GM19324 (cell line): ENCODE data around the gene TCIRG1.

Source experiments
- ATAC-seq: cut with Tn5 transposase; IDR thresholded peaks from one replicate; pipeline ENCODE4 v1.9.1; 2021; ENCODE audit warnings: mild to moderate bottlenecking, moderate library complexity; ENCODE audit not compliant: unreplicated experiment, low FRiP score

TCIRG1 gene

DNA sequence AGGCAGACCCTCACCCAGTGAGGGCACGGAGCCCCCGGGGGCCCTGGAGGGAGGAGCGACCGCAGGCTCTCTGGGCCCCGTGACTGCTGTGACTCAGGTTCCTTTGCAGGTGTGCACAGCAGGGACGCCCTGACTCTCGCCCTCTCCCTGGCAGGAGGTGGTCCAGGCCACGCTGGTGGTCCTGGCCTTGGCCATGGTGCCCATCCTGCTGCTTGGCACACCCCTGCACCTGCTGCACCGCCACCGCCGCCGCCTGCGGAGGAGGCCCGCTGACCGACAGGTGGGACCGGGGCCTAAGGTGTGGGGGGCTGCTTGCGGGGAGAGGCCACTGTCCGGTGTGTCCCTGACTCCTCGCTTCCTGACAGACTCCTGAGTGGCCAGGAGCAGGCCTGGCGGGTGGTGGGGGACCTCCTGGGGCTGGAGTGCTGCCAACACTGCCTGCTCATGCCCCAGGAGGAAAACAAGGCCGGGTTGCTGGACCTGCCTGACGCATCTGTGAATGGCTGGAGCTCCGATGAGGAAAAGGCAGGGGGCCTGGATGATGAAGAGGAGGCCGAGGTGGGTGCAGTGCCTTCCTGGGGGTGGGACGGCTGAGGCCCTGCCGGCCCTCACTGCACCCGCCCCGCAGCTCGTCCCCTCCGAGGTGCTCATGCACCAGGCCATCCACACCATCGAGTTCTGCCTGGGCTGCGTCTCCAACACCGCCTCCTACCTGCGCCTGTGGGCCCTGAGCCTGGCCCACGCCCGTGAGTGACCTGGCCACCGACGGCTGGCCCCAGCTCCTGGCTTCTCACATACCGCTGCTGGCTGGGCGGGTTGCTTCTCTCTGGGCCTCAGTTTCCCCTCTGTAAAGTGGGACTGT is 10.9 kb downstream of the TCIRG1 start:
- no peak for ATAC-seq

DNA sequence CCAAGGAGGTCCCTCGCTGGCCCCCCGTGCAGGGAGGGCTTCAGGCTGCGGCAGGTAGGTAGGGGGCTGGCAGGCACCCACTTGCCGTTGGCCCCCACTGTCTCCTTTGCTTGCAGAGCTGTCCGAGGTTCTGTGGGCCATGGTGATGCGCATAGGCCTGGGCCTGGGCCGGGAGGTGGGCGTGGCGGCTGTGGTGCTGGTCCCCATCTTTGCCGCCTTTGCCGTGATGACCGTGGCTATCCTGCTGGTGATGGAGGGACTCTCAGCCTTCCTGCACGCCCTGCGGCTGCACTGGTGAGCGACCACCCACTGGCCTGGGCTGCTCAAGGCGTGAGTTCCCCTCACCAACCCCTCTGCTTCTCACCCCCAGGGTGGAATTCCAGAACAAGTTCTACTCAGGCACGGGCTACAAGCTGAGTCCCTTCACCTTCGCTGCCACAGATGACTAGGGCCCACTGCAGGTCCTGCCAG is 11.6 kb downstream of the TCIRG1 start:
- ATAC-seq: no peak

DNA sequence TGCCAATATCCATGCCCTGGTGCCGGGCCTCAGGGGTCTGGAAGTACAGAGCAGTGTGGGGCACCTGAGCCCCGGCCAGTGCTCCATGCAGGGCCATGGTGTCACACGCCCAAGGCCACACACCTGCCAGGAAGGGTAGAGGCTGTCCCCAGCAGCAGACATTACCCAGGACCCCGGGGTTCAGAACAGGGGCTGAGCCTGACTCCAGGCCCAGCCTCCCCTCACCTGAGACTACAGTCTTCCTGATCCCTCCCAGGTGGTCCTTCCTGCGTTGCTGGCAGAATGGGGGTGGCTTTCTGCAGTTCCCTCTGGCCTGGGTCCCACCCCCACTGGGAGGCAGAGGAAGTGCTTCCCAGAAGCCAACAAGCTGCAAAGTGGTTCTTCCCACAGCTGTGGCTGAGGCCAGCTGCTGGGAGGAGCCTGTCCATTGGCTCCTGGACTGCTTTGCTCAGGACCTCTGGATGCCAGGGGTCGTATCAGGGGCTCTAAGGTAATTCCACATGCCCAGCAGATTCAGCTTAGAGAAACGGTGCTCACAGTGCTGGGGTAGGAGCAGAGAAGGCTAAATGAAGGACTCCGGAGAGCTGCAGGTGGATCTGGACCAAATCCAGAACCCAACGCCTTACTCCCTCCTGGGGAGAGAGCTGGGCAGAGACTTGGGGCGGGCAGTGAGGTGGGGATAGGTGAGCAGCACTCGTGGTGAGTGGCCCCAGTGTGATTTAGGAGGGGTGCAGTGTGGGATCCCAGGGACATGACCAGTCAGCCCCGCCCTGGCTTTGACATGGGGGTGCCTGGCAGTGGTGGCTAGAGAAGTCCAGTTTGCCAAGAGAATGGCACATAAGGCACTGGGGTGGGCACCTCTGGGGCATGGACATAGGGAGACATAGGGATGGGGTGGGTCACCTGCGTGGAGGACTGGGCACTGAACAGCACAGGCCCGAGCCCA is 12.6 kb downstream of the TCIRG1 start:
- ATAC-seq: no peak

DNA sequence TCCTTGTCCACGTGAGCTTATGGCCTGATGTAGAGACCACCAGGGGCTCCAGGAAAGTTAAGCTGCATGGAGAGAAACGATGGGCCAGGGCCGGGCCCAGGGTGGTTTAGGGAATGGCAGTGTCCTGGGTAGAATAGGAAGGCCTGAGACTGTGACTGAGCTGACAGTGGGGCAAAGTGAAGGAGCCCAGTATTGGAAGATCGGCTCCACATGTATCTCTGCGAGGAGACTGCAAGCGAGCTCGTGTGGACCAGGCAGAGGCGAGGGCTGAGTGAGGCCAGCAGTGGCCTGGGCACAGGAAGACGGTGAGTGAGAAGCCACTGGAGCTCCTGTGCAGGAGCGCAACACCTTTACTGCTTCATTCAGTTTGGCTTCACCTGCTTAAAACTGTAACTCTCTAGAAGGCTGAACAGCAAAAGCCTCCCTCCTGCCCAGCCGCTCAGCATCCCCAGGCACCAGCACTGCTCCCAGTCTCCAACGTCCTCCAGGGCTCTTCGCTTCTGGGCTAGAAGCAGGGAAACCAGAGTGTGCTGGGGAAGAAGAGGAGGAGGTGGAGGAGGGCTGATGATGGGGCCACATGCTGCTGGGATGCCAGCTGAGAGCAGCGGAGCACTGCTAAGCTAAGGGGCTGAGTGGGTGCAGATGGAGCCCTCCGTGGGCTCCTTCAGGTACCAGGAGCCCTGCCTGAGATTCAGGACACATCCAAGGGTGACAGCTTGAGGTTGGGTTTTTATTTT is 13.5 kb downstream of the TCIRG1 start:
- ATAC-seq: no peak

DNA sequence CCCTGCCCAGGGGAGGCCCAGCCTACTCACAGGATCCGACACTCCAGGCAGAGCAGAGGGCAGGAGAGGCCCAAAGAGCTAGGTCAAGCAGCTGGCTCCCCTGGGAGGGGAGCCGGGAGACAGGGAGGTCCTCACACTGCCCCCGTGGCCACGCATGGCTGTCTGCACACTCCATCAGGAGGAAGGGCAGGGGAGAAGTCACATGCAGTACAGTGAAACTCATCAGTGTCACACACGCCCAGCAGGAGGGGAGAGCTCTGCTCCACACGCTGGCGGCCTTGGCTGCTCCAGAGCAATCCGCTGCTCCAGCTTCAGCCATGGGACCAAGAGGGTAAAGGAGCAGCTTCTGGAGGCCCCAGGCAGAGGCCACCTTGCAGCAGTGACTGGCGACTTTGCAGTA is 14.3 kb downstream of the TCIRG1 start:
- ATAC-seq: no peak

DNA sequence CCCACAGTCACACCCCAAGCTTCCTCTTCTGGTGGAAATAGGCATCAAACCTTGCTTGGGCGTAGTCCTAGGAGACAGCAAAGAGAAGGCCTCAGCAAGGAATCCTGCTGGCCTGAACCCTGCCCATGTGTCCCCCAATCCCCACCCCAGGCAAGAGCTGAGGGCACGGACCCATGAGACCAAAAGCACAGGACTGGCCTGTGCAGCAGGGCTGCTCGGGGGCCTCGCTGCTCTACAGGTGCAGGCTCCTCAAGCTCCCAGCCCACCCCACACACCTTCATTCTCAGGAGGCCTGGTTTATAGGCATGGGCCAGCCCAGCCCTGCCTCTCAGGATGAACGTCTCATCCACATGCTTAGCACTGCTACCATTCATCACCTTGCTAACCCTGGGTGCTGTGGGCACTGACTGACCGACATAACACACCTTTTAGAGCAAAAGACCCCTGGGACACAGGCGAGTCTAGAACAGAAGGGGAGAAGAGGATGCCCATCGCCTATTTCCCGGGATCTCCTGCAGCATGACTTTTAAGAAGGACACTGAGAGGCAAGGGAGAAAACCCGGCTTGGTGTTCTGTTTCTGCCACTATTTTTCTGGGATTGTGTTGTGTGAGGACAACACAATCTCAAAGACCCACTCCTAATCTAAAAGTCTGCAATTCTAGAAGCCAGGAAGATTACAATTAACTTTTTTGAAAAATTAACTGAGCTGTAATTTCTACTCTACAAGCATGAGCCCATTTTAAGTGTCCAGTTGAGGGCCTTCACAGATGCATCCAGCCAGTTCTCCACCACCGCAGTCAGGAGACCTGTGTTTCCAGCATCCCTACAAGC is 15.4 kb downstream of the TCIRG1 start:
- ATAC-seq: no peak

DNA sequence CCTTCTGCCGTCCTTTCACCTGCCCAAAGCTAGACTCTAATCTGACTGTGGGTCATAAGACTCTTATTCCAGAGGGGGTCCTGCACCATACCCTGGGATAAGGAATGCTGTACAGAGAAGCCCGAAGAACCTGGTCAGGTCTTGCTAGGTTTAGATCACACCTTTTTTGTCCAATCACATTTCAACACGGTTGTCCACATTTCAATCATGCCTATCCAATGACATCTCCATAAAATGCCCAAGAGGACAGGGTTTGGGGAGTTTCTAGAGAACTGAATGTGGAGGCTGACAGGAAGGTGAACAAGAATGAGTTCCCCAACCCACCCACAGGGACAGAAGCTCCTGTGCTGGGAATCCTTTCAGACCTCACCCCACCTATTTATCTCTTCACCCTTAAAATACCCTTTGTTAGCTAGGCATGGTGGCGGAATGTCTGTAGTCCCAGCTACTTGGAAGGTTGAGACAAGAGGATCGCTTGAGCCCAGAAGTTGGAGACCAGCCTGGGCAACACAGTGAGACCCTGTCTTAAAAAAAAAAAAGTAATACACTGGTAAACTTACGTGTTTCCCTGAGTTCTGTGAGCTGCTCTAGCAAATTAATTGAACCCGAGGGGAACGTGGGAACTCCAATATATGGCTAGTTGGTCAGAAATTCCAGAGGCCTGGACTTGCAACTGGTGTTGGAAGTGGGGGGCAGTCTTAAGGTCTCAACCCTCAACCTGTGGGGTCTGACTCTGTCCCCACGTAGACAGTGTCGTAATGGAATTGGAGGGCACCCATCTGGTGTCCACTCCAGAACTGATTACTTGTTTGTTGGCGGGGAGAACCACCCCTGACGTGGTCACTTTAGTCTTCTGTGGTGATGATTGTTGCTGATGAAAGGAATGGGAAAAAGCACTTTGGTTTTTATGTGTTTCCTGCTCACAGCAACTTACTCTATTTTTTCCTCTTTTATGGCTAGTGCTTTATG is 17.8 kb downstream of the TCIRG1 start:
- ATAC-seq: no peak

DNA sequence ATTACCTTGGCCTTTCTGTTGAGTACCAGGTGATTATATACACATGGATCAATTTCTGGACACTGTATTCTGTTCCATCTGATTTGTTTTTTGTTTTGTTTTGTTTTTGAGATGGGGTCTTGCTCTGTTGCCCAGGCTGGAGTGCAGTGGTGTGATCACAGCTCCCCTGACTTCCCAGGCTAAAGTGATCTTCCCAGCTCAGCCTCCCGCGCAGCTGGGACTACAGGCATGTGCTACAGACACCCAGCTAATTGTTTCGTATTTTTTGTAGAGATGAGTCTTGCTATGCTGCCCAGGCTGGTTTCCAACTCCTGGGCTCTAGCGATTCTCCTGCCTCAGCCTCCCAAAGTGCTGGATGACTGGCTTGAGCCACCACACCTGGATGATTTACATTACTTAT is 19.0 kb downstream of the TCIRG1 start:
- ATAC-seq: no peak

DNA sequence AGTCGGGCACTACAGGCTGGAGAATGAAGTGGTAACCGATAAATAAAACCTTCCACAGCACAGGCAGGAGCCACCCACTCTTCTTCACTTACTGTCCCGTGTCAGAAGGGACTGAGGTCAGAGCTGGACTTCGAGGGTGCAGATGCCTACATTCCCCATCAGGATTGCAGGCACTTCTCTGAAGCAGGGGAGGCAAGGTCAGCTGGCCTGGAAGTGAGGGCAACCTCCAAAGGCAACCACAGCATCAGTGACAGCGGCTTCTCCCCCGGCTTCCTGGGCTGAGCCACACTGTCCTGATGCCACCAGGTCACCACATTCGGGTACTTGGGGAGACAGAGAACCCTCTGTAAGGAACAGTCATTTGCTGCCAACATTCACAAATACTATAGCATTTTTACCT is 22.7 kb downstream of the TCIRG1 start:
- no peak for ATAC-seq

DNA sequence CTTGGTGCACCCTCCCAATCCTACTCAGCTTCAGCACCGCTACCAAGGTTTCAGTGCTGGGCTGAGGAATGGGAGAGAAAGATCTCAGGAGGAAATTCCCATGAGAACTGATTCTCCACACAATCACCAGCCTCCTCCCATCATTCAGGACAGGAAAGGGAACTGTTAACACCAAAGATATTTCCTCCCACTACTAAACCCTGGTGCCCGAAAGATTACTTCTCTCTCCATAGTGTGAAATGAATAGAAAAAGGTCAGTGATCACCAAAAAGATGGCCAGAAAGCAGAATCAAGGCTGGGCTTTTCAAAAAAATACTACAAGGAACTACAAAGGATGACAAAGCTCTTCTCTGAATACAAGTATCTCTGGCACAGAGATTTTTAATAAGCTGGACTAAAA is 26.1 kb downstream of the TCIRG1 start:
- ATAC-seq: no peak

DNA sequence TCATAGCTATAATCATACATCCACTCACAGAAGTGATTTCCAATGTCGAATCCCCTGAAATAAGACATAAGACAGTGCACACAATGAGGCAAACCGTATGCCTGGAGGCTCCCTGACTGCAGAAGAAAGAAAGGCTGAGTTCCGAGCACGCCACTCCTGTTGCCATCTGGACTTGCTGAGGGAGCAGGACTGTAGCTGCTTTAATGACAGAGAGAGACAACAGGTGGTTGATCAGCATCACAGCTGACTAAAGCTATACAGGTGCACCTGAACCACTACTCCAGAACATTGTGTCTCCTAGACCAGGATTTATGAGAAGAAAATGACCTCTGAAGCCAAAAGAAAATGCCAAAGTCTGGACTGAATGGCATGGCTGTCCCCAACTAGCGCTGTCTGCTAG is 27.0 kb downstream of the TCIRG1 start:
- ATAC-seq: no peak

DNA sequence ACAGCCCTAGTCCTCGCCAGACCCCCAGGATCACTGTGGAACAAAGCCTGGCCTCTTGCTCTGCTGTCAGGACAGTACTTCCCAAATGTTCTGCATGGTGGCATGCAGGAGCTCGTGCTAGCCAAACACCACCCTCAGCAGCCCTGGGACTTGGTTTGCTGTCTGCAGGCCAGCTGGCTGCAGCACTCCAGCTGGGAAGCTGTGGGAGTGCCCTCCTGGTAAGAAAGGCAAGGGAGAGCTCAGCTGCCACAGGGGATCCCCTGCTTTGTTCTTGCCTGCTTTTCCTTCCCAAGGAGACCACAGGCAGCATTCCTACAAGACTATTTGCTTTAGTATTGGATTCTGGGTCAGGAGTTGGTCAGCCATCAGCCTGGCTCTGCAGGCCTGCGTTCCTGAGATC is 27.9 kb downstream of the TCIRG1 start:
- no peak for ATAC-seq

DNA sequence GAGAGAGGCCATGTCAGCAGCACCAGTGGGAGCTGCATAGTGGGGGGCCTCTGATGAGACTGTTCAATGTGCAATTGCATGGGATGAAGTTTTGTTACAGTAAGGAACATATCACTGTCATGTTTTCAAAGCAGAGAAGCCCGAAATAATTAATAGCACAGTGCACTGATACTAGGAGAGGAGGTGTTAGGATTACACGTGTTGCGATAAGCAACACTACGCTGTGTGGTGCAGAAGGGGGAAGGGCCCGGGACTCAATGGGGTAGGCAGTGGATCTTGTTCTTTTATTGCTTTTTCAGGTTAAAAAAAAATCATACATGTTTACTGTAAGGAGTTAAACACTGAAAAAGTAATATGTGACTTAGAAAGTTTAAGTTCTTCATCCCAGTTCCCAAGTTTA is 29.2 kb downstream of the TCIRG1 start:
- no peak for ATAC-seq

DNA sequence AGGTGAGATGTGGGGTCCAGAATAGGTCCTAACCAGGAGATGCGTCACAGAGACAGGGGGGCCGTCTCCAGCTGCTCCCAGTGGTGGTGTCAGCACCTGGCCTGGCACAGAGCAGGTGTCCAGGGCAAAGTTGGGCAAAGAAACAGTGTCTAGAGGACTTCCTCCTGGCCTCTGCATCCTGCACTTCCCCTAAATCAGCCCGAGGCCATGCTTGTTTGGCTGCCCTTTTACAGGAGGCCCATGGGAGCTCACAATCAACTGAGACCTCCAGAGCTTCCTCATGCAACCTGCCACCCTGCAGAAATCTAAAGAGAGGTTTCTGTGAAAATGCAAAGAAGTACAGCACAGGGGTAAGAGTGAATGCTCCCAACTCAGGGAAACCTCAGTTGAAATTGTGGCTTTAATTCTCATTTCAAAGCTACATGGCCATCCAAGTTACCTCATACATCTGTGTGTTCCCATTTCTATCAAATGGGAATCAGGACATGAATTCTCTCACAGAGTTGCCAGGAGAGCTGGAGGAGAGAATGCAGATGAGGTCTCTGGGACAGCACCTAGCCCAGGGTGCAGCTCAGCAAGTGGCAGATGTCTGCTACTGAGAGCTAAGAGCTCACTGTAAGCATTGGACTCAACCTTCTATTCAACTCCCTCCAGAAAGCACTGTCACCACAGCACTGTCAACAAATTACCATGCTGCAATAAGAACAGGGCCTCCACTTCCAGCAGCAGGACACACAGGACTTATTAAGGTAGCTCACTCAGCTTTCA is 32.6 kb downstream of the TCIRG1 start:
- ATAC-seq: no peak

DNA sequence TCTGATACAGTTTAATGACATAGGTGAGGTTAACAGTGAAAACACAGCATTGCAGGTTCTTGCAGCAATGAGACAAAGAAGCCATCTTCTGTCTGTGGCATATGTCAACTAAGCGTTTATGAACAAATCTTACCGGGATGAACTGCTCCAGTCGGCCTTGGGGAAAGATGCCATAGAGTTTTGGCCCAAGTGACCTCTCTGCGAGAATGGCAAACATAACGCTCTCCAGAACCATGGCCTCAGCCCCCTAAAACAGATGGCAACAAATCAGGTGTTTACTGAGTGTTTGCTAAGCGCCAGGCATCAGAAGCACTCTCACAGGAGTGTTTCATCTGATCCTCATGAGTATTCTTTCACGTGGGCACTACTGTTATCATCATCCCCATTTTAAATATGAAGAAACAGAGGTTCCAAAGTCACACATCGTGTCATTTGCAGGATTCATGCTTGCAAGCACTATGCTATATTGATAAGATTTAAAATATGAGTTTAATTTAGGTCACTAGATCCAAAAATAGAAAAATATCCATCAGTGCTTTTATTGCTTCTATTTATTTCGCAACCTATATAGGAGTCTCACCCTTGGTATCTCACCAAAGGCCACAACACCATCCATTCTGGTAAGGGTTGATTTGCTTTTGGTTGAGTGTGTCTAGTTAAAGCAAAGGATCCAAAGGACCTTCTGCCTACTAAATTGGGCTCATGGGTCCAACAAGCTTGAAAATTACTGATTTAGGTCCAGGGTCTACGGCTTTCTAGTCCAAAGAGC is 35.9 kb downstream of the TCIRG1 start:
- no peak for ATAC-seq

DNA sequence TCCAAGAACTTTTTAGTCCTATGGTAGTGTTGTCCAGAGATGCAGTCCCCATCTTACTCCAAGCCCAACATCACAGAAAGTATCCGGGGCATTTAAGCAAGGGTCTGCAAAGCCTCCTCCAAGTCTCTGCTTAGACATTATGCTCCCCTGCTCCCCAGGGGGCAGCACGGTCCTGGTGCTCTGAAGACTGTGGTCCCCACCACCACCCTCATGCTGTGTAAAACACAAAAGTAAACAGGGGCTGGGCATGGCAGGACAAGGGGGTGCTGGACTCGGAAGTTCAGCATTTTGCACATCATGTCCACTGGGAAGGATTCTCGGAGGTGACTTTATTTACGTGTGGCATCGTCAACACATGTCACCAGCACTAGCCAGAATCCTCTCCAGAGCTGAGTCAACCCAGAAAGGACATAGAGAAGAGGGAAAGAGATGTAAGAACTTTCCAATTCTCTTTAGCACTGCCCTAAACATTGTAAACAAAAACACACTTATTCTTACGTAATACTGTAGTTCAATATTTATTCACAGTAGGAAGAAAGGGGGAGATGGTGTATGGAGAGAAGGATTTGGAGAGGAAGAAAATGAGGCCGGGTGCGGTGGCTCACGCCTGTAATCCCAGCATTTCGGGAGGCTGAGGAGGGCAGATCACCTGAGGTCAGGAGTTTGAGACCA is 37.7 kb downstream of the TCIRG1 start:
- no peak for ATAC-seq
